ENCODE measurements around the gene RAI14. TPM values are rescaled to one million over a fixed set of nuclear protein-coding genes. Genes with fewer than 3 reads are reported as not detected.
A peak's percentile ranks its signal among the peaks of the same experiment; 100 is the strongest.
"Not testable (repeated sequence)": the region's sequence is repeated elsewhere in the genome, so short reads cannot be mapped to it uniquely, and the experiment has no call there.

The RAI14 gene
- total RNA-seq, 1 donor from 2014 or later, result 259 TPM

DNA sequence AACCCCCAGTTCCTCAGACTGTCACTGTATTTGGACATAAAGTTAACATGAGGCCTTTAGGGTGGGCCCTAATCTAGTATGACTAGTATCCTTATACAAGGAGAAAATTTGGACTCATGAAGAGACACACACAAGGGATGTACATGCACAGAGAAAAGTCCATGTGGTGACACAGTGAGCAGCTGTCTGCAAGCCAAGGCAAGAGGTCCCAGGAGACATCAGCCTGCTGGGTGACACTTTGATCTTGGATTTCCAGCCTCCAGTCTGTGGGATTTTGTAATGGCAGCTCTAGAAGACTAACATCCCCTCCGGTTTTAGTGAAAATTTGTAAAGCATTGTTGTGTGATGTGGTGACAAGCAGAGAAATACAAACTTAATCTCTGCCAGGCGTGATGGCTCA lies 66.1 kb downstream of the RAI14 start:
- Mint-ChIP-seq H3K36me3 (ENCODE audit: unreplicated experiment) (peaks cover 7% of the 10 kb centered on the region), H3K9me3 (ENCODE audit: unreplicated experiment) (peaks cover 12% of the 10 kb centered on the region), H3K27ac (ENCODE audit: unreplicated experiment) (peak overlapping the region; percentile 41), H3K4me1 (ENCODE audit: low read depth, unreplicated experiment) (peaks cover 22% of the 10 kb centered on the region), H3K4me3 (ENCODE audit: unreplicated experiment) (no peak overlapping the region), H3K27me3 (ENCODE audit: unreplicated experiment) (peaks cover 5% of the 10 kb centered on the region)
- no peak for TF ChIP-seq CTCF (IDR thresholded peaks at IDR 0.05; ENCODE audit: partially characterized antibody, unreplicated experiment)
- no peak for DNase-seq

DNA sequence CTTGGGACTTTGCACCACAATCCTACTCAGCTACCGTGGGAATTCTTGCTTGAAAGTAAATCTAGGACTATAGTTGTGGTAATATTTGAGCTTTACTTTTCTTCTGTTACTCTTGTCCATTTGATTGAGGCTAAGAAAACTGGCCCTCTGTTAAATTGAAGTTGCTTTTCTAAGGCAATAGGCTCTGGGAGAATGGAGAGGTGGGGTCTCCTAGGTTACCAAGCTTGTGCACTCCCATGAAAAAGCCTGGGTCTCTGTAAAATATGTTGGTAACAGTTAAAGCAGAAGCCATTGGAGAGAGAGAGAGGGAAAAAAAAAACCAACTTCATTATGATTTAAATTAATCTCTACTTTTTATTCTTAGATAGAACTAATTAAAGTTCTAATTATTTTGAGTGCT lies 68.6 kb downstream of the RAI14 start:
- Mint-ChIP-seq H3K9me3 (ENCODE audit: unreplicated experiment) (peaks cover 10% of the 10 kb centered on the region), H3K4me3 (ENCODE audit: unreplicated experiment) (no peak overlapping the region), H3K36me3 (ENCODE audit: unreplicated experiment) (peaks cover 25% of the 10 kb centered on the region), H3K4me1 (ENCODE audit: low read depth, unreplicated experiment) (peaks cover 11% of the 10 kb centered on the region), H3K27ac (ENCODE audit: unreplicated experiment) (no peak overlapping the region), H3K27me3 (ENCODE audit: unreplicated experiment) (peaks cover 8% of the 10 kb centered on the region)
- DNase-seq, result no peak
- no peak for TF ChIP-seq CTCF (IDR thresholded peaks at IDR 0.05; ENCODE audit: partially characterized antibody, unreplicated experiment)

GRCh38 chr5:34727166-34727749 lies 71.1 kb downstream of the RAI14 start:
- H3K27me3 Mint-ChIP-seq (ENCODE audit: unreplicated experiment), result peaks cover 12% of the 10 kb centered on the region
- not testable (repeated sequence) for H3K9me3 Mint-ChIP-seq (ENCODE audit: unreplicated experiment); H3K27ac Mint-ChIP-seq (ENCODE audit: unreplicated experiment); DNase-seq; H3K4me3 Mint-ChIP-seq (ENCODE audit: unreplicated experiment); H3K4me1 Mint-ChIP-seq (ENCODE audit: low read depth, unreplicated experiment)
- peaks cover 26% of the 10 kb centered on the region for H3K36me3 Mint-ChIP-seq (ENCODE audit: unreplicated experiment)

- peaks cover 26% of the 10 kb centered on the region for H3K36me3 Mint-ChIP-seq (ENCODE audit: unreplicated experiment)
- peaks cover 7% of the 10 kb centered on the region for H3K9me3 Mint-ChIP-seq (ENCODE audit: unreplicated experiment)
- H3K27me3 Mint-ChIP-seq (ENCODE audit: unreplicated experiment), result peaks cover 12% of the 10 kb centered on the region
- DNase-seq, result no peak
- no peak for TF ChIP-seq CTCF (IDR thresholded peaks at IDR 0.05; ENCODE audit: partially characterized antibody, unreplicated experiment)
- peaks cover 2% of the 10 kb centered on the region for H3K4me1 Mint-ChIP-seq (ENCODE audit: low read depth, unreplicated experiment)
- no peak overlapping the region for H3K4me3 Mint-ChIP-seq (ENCODE audit: unreplicated experiment)
- H3K27ac Mint-ChIP-seq (ENCODE audit: unreplicated experiment), result no peak overlapping the region
Measured at GRCh38 chr5:34728236-34728635, 72.1 kb downstream of the RAI14 start.

GRCh38 chr5:34731435-34732232 lies 75.5 kb downstream of the RAI14 start:
- Mint-ChIP-seq H3K27me3 (ENCODE audit: unreplicated experiment) (peaks cover 13% of the 10 kb centered on the region), H3K27ac (ENCODE audit: unreplicated experiment) (no peak overlapping the region), H3K4me1 (ENCODE audit: low read depth, unreplicated experiment) (peaks cover 2% of the 10 kb centered on the region), H3K36me3 (ENCODE audit: unreplicated experiment) (peaks cover 24% of the 10 kb centered on the region), H3K9me3 (ENCODE audit: unreplicated experiment) (peaks cover 7% of the 10 kb centered on the region), H3K4me3 (ENCODE audit: unreplicated experiment) (no peak overlapping the region)
- DNase-seq, result no peak
- TF ChIP-seq CTCF (IDR thresholded peaks at IDR 0.05; ENCODE audit: partially characterized antibody, unreplicated experiment), result no peak

All from glutamatergic neuron (in vitro differentiated cells).